AG09309 (cell line): ENCODE data around the gene PPFIBP2.

Source experiments
- DNase-seq: peaks from one replicate; pipeline ENCODE4 v3.0.0-alpha.2; 2010; ENCODE audit warnings: low read depth
- H3K4me3 ChIP-seq: 2 replicates; pipeline ENCODE4 v1.5.1; 2011; ENCODE audit warnings: mild to moderate bottlenecking, low read depth, low read length, moderate library complexity; ENCODE audit not compliant: control insufficient read depth
- CTCF ChIP-seq: IDR thresholded peaks from 2 replicates; pipeline ENCODE4 v1.5.1; 2011; ENCODE audit warnings: mild to moderate bottlenecking, low read depth, low read length, inconsistent platforms; ENCODE audit not compliant: insufficient read depth, control insufficient read depth; ENCODE audit errors: missing control alignments

The PPFIBP2 gene

GRCh38 chr11:7575841-7576725 lies 62.3 kb downstream of the PPFIBP2 start:
- TF ChIP-seq CTCF = no peak
- H3K4me3 ChIP-seq = no peak overlapping the region
- no peak for DNase-seq

DNA sequence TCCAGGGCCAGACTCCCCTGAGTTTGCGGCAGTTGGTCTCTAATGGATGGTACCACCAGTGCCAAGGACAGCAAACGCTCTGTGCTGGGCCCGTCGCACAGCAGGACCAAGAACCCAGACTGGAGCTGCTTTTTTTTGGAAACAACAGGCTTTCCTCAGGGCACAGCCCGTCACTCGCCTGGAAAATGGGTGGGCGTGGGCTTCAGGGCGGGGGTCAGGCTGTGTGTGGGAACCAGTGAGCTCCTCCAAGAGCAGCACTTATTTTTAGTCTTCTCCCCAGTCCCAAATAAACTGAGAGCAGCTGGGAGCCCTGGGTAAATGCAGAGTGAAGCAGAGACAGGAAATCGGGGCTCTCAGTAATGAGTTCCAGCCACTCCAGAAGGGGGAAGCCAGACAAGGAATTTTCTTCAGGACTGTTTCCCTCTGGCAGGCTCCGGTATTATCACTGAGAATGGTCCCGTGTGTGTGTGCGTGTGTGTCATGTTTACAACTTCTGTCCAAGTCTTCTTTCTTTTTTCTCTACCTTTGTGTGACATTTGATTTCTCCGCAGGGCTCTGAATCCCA lies 63.0 kb downstream of the PPFIBP2 start:
- H3K4me3 ChIP-seq = peak overlapping the region; percentile 36
- no peak for DNase-seq
- no peak for TF ChIP-seq CTCF

GRCh38 chr11:7577291-7578190 lies 63.7 kb downstream of the PPFIBP2 start:
- no peak for DNase-seq
- TF ChIP-seq CTCF = no peak
- H3K4me3 ChIP-seq = peak overlapping the region; percentile 36

DNA sequence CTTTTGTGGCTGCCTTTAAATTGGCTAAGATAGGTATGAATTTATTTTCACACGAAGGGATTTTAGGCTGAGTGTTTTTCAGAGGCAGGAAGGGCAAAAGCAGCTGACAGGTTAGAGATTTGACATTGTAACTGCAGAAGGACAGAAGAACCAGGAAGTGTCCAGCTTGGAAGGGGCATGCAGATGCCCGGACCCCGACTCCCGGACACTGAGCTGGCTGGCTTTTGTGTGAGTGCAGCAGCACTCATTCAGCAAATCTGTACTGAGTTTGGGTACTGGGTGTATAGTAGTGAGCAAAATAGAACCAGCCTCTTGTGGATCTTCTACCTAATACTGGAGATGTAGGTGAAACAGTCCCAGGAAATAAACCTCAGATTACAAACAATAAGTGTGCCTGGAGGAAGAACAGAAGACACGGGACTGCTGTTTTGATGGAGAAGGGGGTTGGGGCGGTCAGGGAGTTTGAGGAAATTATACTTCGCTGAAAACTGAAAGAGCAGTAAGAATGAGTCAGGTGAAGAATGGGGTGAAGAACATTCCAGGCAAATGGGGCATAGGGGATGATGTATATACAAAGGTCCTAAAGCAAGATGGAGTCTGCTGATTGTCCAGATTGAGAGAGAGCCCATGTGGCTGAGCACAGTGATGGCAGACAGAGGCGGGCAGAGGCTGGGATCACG lies 64.6 kb downstream of the PPFIBP2 start:
- H3K4me3 ChIP-seq = peak overlapping the region; percentile 36
- no peak for TF ChIP-seq CTCF
- DNase-seq = no peak

- TF ChIP-seq CTCF = no peak
- no peak overlapping the region for H3K4me3 ChIP-seq
- no peak for DNase-seq
These were observed 65.6 kb downstream of the PPFIBP2 start for GRCh38 chr11:7579361-7579791.
